AML-193 (cell line): ENCODE results near the gene NF1.

ENCODE experiments used
- DNase-seq, 2 experiments: peaks; one replicate each; lab custom pipeline; 2025; lab: John Stamatoyannopoulos, UW

The NF1 gene

GRCh38 chr17:31401456-31402254 lies 306.9 kb downstream of the NF1 start:
- no peak for DNase-seq

GRCh38 chr17:31404028-31404949 lies 309.5 kb downstream of the NF1 start:
- no peak for DNase-seq

GRCh38 chr17:31405890-31406371 lies 311.2 kb downstream of the NF1 start:
- DNase-seq: no peak

GRCh38 chr17:31408586-31408985 lies 313.8 kb downstream of the NF1 start:
- no peak for DNase-seq

- DNase-seq: no peak
Measured at GRCh38 chr17:31411707-31412285, 317.0 kb downstream of the NF1 start.

- DNase-seq: no peak
Measured at GRCh38 chr17:31412511-31412910, 317.7 kb downstream of the NF1 start.

GRCh38 chr17:31413081-31413799 lies 318.5 kb downstream of the NF1 start:
- DNase-seq: no peak

- no peak for DNase-seq
Measured at GRCh38 chr17:31413874-31414549, 319.2 kb downstream of the NF1 start.

GRCh38 chr17:31414550-31414918 lies 319.8 kb downstream of the NF1 start:
- DNase-seq: no peak

- DNase-seq: peak; percentile 15 to 36
Measured at GRCh38 chr17:31415004-31415454, 320.3 kb downstream of the NF1 start.

- no peak for DNase-seq
Measured at GRCh38 chr17:31415640-31416502, 321.1 kb downstream of the NF1 start.

- no peak for DNase-seq
Measured at GRCh38 chr17:31416503-31416923, 321.7 kb downstream of the NF1 start.

GRCh38 chr17:31417051-31417792 lies 322.4 kb downstream of the NF1 start:
- DNase-seq: no peak

- no peak for DNase-seq
Measured at GRCh38 chr17:31418773-31419350, 324.1 kb downstream of the NF1 start.

- no peak for DNase-seq
Measured at GRCh38 chr17:31422443-31422842, 327.7 kb downstream of the NF1 start.

- no peak for DNase-seq
Measured at GRCh38 chr17:31424944-31425281, 330.1 kb downstream of the NF1 start.

- no peak for DNase-seq
Measured at GRCh38 chr17:31425282-31426040, 330.7 kb downstream of the NF1 start.
